H1 (cell line): ENCODE measurements around the gene CCDC71. TPM values are rescaled to one million over a fixed set of nuclear protein-coding genes. Genes with fewer than 3 reads are reported as not detected.

Experiments
- CTCF ChIA-PET: fragments of 300-600 bp; sonication (Branson Sonifier 250); formaldehyde crosslinking; loops from one replicate; lab custom pipeline; 2021; ENCODE audit not compliant: partially characterized antibody; lab: Charles Lee
- POLR2A ChIA-PET: fragments of 300-600 bp; sonication (Branson Sonifier 250); formaldehyde crosslinking; loops from one replicate; lab custom pipeline; 2021; ENCODE audit warnings: inconsistent platforms; ENCODE audit not compliant: partially characterized antibody; lab: Charles Lee
- DNase-seq, 2 experiments: peaks; one replicate each; pipeline versions ENCODE4 v3.0.0 to v3.0.0-alpha.2; 2010 to 2022; ENCODE audit warnings: low spot score in 2 of 2, low read depth in 1 of 2, mixed read lengths in 1 of 2
- FAIRE-seq: peaks from 2 replicates; lab custom pipeline; 2011; peaks lifted over from hg19 to GRCh38; lab: Jason Lieb, UNC
- H2AFZ ChIP-seq: 2 replicates; pipeline ENCODE4 v1.8.1; 2012; ENCODE audit warnings: low read length, inconsistent platforms
- H2AK5ac ChIP-seq: 2 replicates; pipeline ENCODE4 v1.6.1; 2013; ENCODE audit warnings: low read depth, low read length
- H2BK120ac ChIP-seq: replicated peaks from 2 replicates; pipeline ENCODE3; 2013; ENCODE audit warnings: low read depth, low read length, inconsistent platforms
- H2BK12ac ChIP-seq: 2 replicates; pipeline ENCODE4 v1.6.1; 2013; ENCODE audit warnings: low read depth, low read length
- H2BK15ac ChIP-seq: 2 replicates; pipeline ENCODE4 v1.6.1; 2013; ENCODE audit warnings: low read length
- H2BK20ac ChIP-seq: 2 replicates; pipeline ENCODE4 v1.6.1; 2013; ENCODE audit warnings: low read length
- H2BK5ac ChIP-seq: 2 replicates; pipeline ENCODE4 v1.6.1; 2013; ENCODE audit warnings: low read depth, low read length
- H3K14ac ChIP-seq: 2 replicates; pipeline ENCODE4 v1.6.1; 2013; ENCODE audit warnings: inconsistent platforms; ENCODE audit not compliant: insufficient read length
- H3K18ac ChIP-seq: 2 replicates; pipeline ENCODE4 v1.6.1; 2013; ENCODE audit warnings: low read length; ENCODE audit errors: extremely low read depth
- H3K23ac ChIP-seq: 2 replicates; pipeline ENCODE4 v1.6.1; 2013; ENCODE audit warnings: inconsistent platforms; ENCODE audit not compliant: insufficient read length
- H3K23me2 ChIP-seq: 2 replicates; pipeline ENCODE4 v1.6.1; 2013; ENCODE audit warnings: low read depth, low read length
- H3K27ac ChIP-seq: 2 replicates; pipeline ENCODE4 v1.6.1; 2011; ENCODE audit warnings: low read depth, low read length, inconsistent platforms
- H3K27me3 ChIP-seq, 4 experiments: replicated peaks in 1 of 4; 1 replicate in 1 of 4; 2 replicates in 3 of 4; pipeline versions ENCODE4 v1.6.1 to v1.8.1; 2011 to 2013; ENCODE audit warnings: low read length in 3 of 4, mild to moderate bottlenecking in 3 of 4, inconsistent platforms in 2 of 4, mixed read lengths in 2 of 4, moderate library complexity in 1 of 4; ENCODE audit not compliant: control insufficient read depth in 3 of 4, insufficient read depth in 3 of 4; ENCODE audit errors: extremely low read depth in 1 of 4
- H3K36me3 ChIP-seq, 4 experiments: 2 replicates each; pipeline versions ENCODE4 v1.6.1 to v1.8.1; 2011 to 2013; ENCODE audit warnings: mild to moderate bottlenecking in 4 of 4, low read length in 3 of 4, moderate library complexity in 2 of 4, control low read depth in 1 of 4, inconsistent platforms in 1 of 4; ENCODE audit not compliant: insufficient read depth in 4 of 4, control insufficient read depth in 2 of 4
- H3K4ac ChIP-seq: replicated peaks from 2 replicates; pipeline ENCODE3; 2013; ENCODE audit warnings: low read length, low read depth, mixed read lengths, inconsistent platforms; ENCODE audit not compliant: insufficient read length
- H3K4me1 ChIP-seq, 4 experiments: replicated peaks in 1 of 4; 1 replicate in 1 of 4; 2 replicates in 3 of 4; pipeline versions ENCODE4 v1.6.1 to v1.8.1; 2011 to 2013; ENCODE audit warnings: low read length in 3 of 4, inconsistent platforms in 2 of 4, mixed read lengths in 1 of 4; ENCODE audit not compliant: insufficient read depth in 4 of 4, control insufficient read depth in 3 of 4
- H3K4me2 ChIP-seq, 2 experiments: 2 replicates each; pipeline versions ENCODE4 v1.6.1 to v1.8.1; 2011 to 2013; ENCODE audit warnings: low read depth in 2 of 2, low read length in 2 of 2, control low read depth in 1 of 2, inconsistent platforms in 1 of 2, mild to moderate bottlenecking in 1 of 2; ENCODE audit not compliant: insufficient read depth in 1 of 2
- H3K4me3 ChIP-seq, 4 experiments: fragments of 200-600, 300-600 bp in 1 of 4; sonication (generic), shearing (Covaris generic), sonication (Bioruptor Twin) in 1 of 4; 2 replicates each; pipeline versions ENCODE4 v1.5.1 to v1.8.1; 2011 to 2016; ENCODE audit warnings: low read length in 4 of 4, low read depth in 3 of 4, control low read depth in 2 of 4, inconsistent platforms in 2 of 4, mild to moderate bottlenecking in 2 of 4, mixed read lengths in 1 of 4, moderate library complexity in 1 of 4; ENCODE audit not compliant: insufficient read depth in 2 of 4; ENCODE audit errors: extremely low read depth in 1 of 4
- H3K56ac ChIP-seq: replicated peaks from 2 replicates; pipeline ENCODE3; 2013; ENCODE audit warnings: low read depth, mild to moderate bottlenecking, mixed read lengths, low read length, inconsistent platforms; ENCODE audit not compliant: insufficient read length
- H3K79me1 ChIP-seq: 2 replicates; pipeline ENCODE4 v1.6.1; 2013; ENCODE audit warnings: low read depth, low read length, control low read depth
- H3K79me2 ChIP-seq, 2 experiments: 2 replicates each; pipeline versions ENCODE4 v1.6.1 to v1.8.1; 2012 to 2013; ENCODE audit warnings: low read length in 2 of 2, mild to moderate bottlenecking in 2 of 2, inconsistent platforms in 1 of 2; ENCODE audit not compliant: insufficient read depth in 2 of 2, control insufficient read depth in 1 of 2
- H3K9ac ChIP-seq, 4 experiments: replicated peaks in 1 of 4; 1 replicate in 1 of 4; 2 replicates in 3 of 4; pipeline versions ENCODE4 v1.6.1 to v1.8.1; 2011 to 2013; ENCODE audit warnings: low read depth in 3 of 4, low read length in 3 of 4, control low read depth in 2 of 4, mild to moderate bottlenecking in 2 of 4, moderate library complexity in 2 of 4, inconsistent platforms in 1 of 4; ENCODE audit errors: extremely low read depth in 1 of 4
- H3K9me3 ChIP-seq, 2 experiments: 2 replicates each; pipeline versions ENCODE4 v1.6.1 to v1.8.1; 2012 to 2013; ENCODE audit warnings: mild to moderate bottlenecking in 2 of 2, moderate library complexity in 2 of 2, control low read depth in 1 of 2, inconsistent platforms in 1 of 2, low read depth in 1 of 2, low read length in 1 of 2, mixed read lengths in 1 of 2; ENCODE audit not compliant: insufficient read depth in 2 of 2
- H4K20me1 ChIP-seq, 2 experiments: replicated peaks in 1 of 2; 2 replicates each; pipeline versions ENCODE3 to v1.8.1; 2011 to 2013; ENCODE audit warnings: inconsistent platforms in 2 of 2, low read length in 2 of 2, mild to moderate bottlenecking in 1 of 2; ENCODE audit not compliant: insufficient read depth in 2 of 2, control insufficient read depth in 1 of 2
- H4K5ac ChIP-seq: 2 replicates; pipeline ENCODE4 v1.6.1; 2013; ENCODE audit warnings: low read length, low read depth, mixed read lengths, inconsistent platforms; ENCODE audit not compliant: insufficient read length
- H4K8ac ChIP-seq: 2 replicates; pipeline ENCODE4 v1.8.0; 2013; ENCODE audit warnings: mild to moderate bottlenecking, moderate library complexity, low read length, inconsistent platforms; ENCODE audit not compliant: insufficient read depth; ENCODE audit errors: extremely low read depth
- H4K91ac ChIP-seq: replicated peaks from 2 replicates; pipeline ENCODE3; 2013; ENCODE audit warnings: low read length, mixed read lengths, inconsistent platforms; ENCODE audit not compliant: insufficient read length
- ASH2L ChIP-seq: fragments of 200-600, 300-600 bp; sonication (generic); IDR thresholded peaks from one replicate; pipeline ENCODE4 v1.7.1; 2017; ENCODE audit warnings: low read length
- BCL11A ChIP-seq, 2 experiments: IDR thresholded peaks; one replicate each; pipeline ENCODE4 v1.6.1; 2011; ENCODE audit warnings: low read depth in 2 of 2, low read length in 2 of 2, mild to moderate bottlenecking in 2 of 2
- HDAC6 ChIP-seq: IDR thresholded peaks from one replicate; pipeline ENCODE4 v1.7.1; 2012; ENCODE audit warnings: low read depth, mild to moderate bottlenecking, inconsistent platforms, low read length, moderate library complexity
- JUN ChIP-seq: IDR thresholded peaks from 2 replicates; pipeline ENCODE4 v1.6.1; 2011; ENCODE audit warnings: low read depth, mild to moderate bottlenecking, improper control_type of control experiment, low read length
- NRF1 ChIP-seq: IDR thresholded peaks from 2 replicates; pipeline ENCODE4 v1.6.1; 2011; ENCODE audit warnings: mild to moderate bottlenecking, low read depth, low read length, improper control_type of control experiment
- SP1 ChIP-seq: IDR thresholded peaks from 2 replicates; pipeline ENCODE4 v1.6.1; 2011; ENCODE audit warnings: low read depth, low read length
- TAF1 ChIP-seq: IDR thresholded peaks from 2 replicates; pipeline ENCODE4 v1.6.1; 2011; ENCODE audit warnings: mild to moderate bottlenecking, low read depth, low read length
- TCF12 ChIP-seq: IDR thresholded peaks from 2 replicates; pipeline ENCODE4 v1.6.1; 2011; ENCODE audit warnings: low read depth, mild to moderate bottlenecking, low read length
- ZNF274 ChIP-seq: IDR thresholded peaks from 2 replicates; pipeline ENCODE4 v1.7.0; 2012; ENCODE audit warnings: low read length, borderline replicate concordance; ENCODE audit errors: extremely low read depth
- WGBS, 2 experiments: shearing (Covaris generic) in 1 of 2; methylation state at CpG; one replicate each; pipeline versions ENCODE4 v1.1.6 to v1.1.7; 2013 to 2015; ENCODE audit warnings: low lambda C conversion rate in 2 of 2, mixed read lengths in 2 of 2, inconsistent platforms in 1 of 2, low coverage in 1 of 2, missing lambda C conversion rate in 1 of 2; ENCODE audit not compliant: insufficient replicate concordance in 2 of 2, insufficient coverage in 1 of 2, insufficient read length in 1 of 2; ENCODE audit errors: extremely low coverage in 1 of 2, missing lambda C conversion rate in 1 of 2; 5-methylcytosine and 5-hydroxymethylcytosine counted together
- polyA plus RNA-seq, 7 experiments: library from polyadenylated mRNA; depleted of rRNA in 3 of 7; stranded (reverse) in 5 of 7; unstranded in 2 of 7; fragments of >200 nt in 5 of 7; fragments of 200-250 nt in 2 of 7; gene quantifications; 1 replicate in 5 of 7; 2 replicates in 1 of 7; 4 replicates in 1 of 7; pipeline versions ENCODE4 v1.2.1 to v1.2.3, GENCODE V29; 2011 to 2013; ENCODE audit warnings: missing spikeins in 2 of 7, mixed read lengths in 2 of 7
- total RNA-seq: library from RNA; stranded (reverse); fragmentation: NEBNext Ultra II Directional; extraction: Animal tissue kit (Norgen Biotek cat#: 25700); gene quantifications from 2 replicates; pipeline ENCODE4 v1.2.1, GENCODE V29; 2021
- TF ChIP-seq, protein P1 (sequence below): IDR thresholded peaks from 2 replicates; pipeline ENCODE4 v1.6.1; 2012; ENCODE audit warnings: inconsistent platforms
- TF ChIP-seq, protein P2 (sequence below), 3 experiments: IDR thresholded peaks; 1 replicate in 2 of 3; 2 replicates in 1 of 3; pipeline versions ENCODE4 v1.5.1 to v1.6.1; 2011; ENCODE audit warnings: low read length in 3 of 3, mild to moderate bottlenecking in 3 of 3, inconsistent platforms in 2 of 3, low read depth in 1 of 3, moderate library complexity in 1 of 3; ENCODE audit not compliant: insufficient read depth in 1 of 3; ENCODE audit errors: control extremely low read depth in 1 of 3

The CCDC71 gene
- total and polyA plus RNA-seq, 2 of the 8 experiments (the other 6 are each of a cell fraction or from before 2014, with no cell fraction given): 26.7 to 57.4 TPM

DNA sequence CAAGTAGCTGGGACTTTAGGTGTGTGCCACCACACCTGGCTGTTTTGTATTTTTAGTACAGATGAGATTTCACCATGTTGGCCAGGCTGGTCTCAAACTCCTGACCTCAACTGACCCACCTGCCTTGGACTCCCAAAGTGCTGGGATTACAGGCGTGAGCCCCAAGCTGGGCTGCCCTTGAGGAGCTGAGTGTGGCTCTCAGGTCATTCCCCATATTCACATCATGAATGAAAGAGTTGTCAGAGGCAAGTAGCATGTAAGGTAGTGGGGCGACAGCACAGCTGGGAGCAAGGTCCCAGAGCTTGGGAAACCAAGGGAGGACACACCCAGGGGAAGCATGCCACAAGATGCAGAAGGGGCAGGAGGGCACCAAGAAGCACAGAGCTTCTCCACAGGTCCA, 4.9 kb downstream of the CCDC71 start:
- no peak overlapping the region for H3K14ac ChIP-seq
- no peak overlapping the region for H4K91ac ChIP-seq
- H2BK20ac ChIP-seq: no peak overlapping the region
- no peak overlapping the region for H2BK12ac ChIP-seq
- H3K18ac ChIP-seq: no peak overlapping the region
- TF ChIP-seq TCF12 (no peak), BCL11A (IDR thresholded peaks at IDR 0.05; ENCODE audit: low read depth in 2 of 2, low read length in 2 of 2) (no peak), ZNF274 (no peak), NRF1 (no peak), SP1 (no peak), HDAC6 (no peak), TAF1 (no peak), JUN (no peak), ASH2L (no peak)
- TF ChIP-seq, protein P1, sequence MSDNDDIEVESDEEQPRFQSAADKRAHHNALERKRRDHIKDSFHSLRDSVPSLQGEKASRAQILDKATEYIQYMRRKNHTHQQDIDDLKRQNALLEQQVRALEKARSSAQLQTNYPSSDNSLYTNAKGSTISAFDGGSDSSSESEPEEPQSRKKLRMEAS: no peak
- TF ChIP-seq, protein P2, sequence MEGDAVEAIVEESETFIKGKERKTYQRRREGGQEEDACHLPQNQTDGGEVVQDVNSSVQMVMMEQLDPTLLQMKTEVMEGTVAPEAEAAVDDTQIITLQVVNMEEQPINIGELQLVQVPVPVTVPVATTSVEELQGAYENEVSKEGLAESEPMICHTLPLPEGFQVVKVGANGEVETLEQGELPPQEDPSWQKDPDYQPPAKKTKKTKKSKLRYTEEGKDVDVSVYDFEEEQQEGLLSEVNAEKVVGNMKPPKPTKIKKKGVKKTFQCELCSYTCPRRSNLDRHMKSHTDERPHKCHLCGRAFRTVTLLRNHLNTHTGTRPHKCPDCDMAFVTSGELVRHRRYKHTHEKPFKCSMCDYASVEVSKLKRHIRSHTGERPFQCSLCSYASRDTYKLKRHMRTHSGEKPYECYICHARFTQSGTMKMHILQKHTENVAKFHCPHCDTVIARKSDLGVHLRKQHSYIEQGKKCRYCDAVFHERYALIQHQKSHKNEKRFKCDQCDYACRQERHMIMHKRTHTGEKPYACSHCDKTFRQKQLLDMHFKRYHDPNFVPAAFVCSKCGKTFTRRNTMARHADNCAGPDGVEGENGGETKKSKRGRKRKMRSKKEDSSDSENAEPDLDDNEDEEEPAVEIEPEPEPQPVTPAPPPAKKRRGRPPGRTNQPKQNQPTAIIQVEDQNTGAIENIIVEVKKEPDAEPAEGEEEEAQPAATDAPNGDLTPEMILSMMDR (IDR thresholded peaks at IDR 0.05; ENCODE audit: control extremely low read depth in 1 of 3, insufficient read depth in 1 of 3, low read depth in 1 of 3, low read length in 3 of 3): no peak
- no peak for DNase-seq
- H3K4me2 ChIP-seq: no peak overlapping the region
- no peaks in the 10 kb centered on the region for H3K27me3 ChIP-seq
- H3K4ac ChIP-seq: no peak overlapping the region
- no peak overlapping the region for H2AK5ac ChIP-seq
- ChIA-PET CTCF (interaction anchor here (0.7 to 2.0 kb wide), 3 partner anchors 10 to 173 kb away, joined by 3 to 7 read pairs (median 3); partner anchors contain the start of gene KLHDC8B), POLR2A (interaction anchor here (0.8 to 1.1 kb wide), 2 partner anchors 13 to 15 kb away, joined by 3 read pairs; no protein-coding TSS in a partner anchor)
- H4K8ac ChIP-seq: no peak overlapping the region
- H3K23me2 ChIP-seq: peaks cover 6% of the 10 kb centered on the region
- peaks cover 3 to 18% of the 10 kb centered on the region in 2 experiments for H4K20me1 ChIP-seq
- no peak overlapping the region for H3K56ac ChIP-seq
- H2BK120ac ChIP-seq: no peak overlapping the region
- peaks cover 5 to 20% (median 12%) of the 10 kb centered on the region in 4 experiments for H3K36me3 ChIP-seq
- H2AFZ ChIP-seq: no peak overlapping the region
- no peak overlapping the region for H3K9ac ChIP-seq
- H4K5ac ChIP-seq: no peak overlapping the region
- no peak overlapping the region for H2BK5ac ChIP-seq
- FAIRE-seq: no peak
- 71% methylated on average over 2 of the region's 2 CpGs; no CpG with 5 or more reads in 1 of the 2 experiments for WGBS, 2 experiments
- H3K79me1 ChIP-seq: peaks cover 23% of the 10 kb centered on the region
- H3K79me2 ChIP-seq: peaks cover 9 to 25% of the 10 kb centered on the region in 2 experiments; a peak in 3 of 4 replicates
- H3K23ac ChIP-seq: no peak overlapping the region
- H3K27ac ChIP-seq: no peak overlapping the region
- H3K4me3 ChIP-seq: no peak overlapping the region
- H3K4me1 ChIP-seq: peaks cover 0 to 5% (median 2%) of the 10 kb centered on the region in 4 experiments; a peak in 2 of 7 replicates
- H2BK15ac ChIP-seq: no peak overlapping the region
- H3K9me3 ChIP-seq: no peaks in the 10 kb centered on the region
